ENCODE data around the gene THBS1.

THBS1 gene

DNA sequence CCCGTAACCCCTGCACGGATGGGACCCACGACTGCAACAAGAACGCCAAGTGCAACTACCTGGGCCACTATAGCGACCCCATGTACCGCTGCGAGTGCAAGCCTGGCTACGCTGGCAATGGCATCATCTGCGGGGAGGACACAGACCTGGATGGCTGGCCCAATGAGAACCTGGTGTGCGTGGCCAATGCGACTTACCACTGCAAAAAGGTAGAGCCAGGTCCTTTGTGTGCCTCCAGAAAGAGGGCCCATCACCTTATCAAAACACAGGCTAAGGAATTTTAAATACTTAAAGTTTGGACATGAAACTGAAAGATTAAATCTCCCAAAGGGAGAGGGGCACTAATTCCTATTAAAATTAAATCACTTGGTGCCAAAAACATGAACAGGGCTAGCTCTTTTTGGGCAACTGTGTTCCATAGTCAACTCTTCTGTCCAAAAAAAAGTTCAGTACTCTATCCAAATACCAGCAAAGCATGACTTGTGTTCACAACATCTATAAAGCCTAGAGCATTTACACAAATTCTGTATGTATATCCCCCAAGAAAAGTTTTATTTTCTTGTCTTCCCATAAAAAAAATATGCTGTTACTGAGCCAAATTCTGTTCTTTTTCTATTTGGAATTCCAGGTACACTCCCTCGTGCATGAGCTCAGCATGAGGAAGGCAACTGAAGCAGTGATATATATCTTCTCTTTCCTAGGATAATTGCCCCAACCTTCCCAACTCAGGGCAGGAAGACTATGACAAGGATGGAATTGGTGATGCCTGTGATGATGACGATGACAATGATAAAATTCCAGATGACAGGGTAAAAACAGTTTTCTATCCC lies 9.2 kb downstream of the THBS1 start:
- DNase-seq, result no peak

DNA sequence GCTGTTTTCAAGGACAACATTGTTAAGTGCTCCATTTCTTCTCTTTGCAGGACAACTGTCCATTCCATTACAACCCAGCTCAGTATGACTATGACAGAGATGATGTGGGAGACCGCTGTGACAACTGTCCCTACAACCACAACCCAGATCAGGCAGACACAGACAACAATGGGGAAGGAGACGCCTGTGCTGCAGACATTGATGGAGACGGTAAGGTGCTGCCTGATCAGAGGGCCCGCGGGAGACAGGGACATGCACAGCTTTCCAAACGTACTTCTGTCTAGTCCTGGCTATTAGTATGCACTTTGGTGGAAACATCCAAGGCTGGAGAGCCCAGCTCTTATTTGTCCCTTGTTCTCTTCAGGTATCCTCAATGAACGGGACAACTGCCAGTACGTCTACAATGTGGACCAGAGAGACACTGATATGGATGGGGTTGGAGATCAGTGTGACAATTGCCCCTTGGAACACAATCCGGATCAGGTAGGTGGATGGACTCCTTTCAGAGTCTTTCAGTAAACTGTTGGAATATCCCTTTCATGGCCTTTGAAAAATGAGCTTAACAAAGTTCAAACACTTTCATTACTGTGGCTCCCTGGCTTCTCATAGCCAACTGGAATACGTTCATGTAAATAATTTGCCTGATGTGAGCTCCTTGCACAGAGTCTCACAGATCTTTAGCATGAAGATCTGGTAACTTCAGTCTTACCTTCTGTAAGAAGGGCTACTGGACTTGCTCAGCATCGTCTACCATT lies 10.4 kb downstream of the THBS1 start:
- DNase-seq, result no peak

- no peak for DNase-seq
Observed at GRCh38 chr15:39591896-39592315, 11.0 kb downstream of the THBS1 start.

- DNase-seq, result no peak
Observed at GRCh38 chr15:39592500-39592899, 11.6 kb downstream of the THBS1 start.

- DNase-seq, result no peak
Observed at GRCh38 chr15:39593071-39593655, 12.3 kb downstream of the THBS1 start.

GRCh38 chr15:39593656-39594445 lies 13.0 kb downstream of the THBS1 start:
- DNase-seq, result peak; percentile 36

- DNase-seq, result no peak
Observed at GRCh38 chr15:39594446-39595337, 13.8 kb downstream of the THBS1 start.

GRCh38 chr15:39595338-39596221 lies 14.7 kb downstream of the THBS1 start:
- no peak for DNase-seq

GRCh38 chr15:39596358-39597051 lies 15.6 kb downstream of the THBS1 start:
- no peak for DNase-seq

GRCh38 chr15:39597336-39597735 lies 16.5 kb downstream of the THBS1 start:
- DNase-seq, result no peak

DNA sequence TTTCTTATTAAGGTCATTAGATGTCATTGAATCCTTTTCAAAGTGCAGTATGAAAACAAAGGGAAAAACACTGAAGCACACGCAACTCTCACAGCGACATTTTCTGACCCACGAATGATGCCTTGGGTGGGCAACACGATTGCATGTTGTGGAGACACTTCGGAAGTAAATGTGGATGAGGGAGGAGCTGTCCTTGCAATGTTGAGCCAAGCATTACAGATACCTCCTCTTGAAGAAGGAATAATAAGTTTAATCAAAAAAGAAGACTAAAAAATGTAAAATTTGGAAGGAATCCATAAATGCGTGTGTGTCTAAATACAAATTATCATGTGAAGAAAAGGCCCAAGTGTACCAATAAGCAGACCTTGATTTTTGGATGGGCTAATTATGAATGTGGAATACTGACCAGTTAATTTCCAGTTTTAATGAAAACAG lies 16.9 kb downstream of the THBS1 start:
- no peak for DNase-seq

- DNase-seq, result no peak
Observed at GRCh38 chr15:39598186-39598850, 17.4 kb downstream of the THBS1 start.

DNA sequence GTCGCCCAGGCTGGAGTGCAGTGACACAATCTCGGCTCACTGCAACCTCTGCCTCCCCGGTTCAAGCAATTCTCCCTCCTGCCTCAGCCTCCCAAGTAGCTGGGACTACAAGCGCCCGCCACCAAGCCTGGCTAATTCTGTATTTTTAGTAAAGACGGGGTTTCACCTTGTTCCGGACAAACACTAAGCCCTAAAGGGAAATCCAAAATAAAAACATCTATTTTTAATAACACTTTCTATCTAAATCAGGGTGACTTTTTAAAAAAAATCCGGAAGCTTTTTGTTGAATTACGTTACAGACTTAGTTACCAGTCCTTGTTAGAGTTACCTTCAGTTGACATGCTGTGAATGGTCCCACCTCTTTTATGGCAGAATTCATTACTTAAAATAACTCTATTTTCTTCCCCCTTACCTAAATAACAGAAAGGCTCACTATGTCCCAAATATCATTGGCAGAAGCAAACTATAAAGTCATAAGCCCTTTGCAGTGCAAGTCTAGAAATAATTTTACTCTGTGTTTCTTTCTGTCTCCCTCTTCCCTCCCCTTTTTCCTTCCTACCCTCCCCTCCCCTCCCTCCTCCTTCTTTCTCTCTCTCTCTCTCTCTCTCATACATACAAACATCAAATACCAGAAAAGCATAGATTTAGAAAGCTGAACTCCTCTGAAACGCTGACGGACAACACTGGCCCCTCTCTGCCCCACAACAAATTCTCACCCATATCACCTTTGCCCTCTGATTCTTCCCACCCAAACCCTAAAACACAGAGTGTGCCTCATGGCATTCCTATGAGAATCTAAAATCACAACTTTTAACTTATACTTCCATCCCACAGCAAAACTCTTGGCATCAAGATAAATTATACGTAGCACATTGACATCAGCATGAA lies 18.3 kb downstream of the THBS1 start:
- DNase-seq, result no peak

- no peak for DNase-seq
Observed at GRCh38 chr15:39599871-39600270, 19.0 kb downstream of the THBS1 start.

- DNase-seq, result no peak
Observed at GRCh38 chr15:39602143-39602542, 21.3 kb downstream of the THBS1 start.

DNA sequence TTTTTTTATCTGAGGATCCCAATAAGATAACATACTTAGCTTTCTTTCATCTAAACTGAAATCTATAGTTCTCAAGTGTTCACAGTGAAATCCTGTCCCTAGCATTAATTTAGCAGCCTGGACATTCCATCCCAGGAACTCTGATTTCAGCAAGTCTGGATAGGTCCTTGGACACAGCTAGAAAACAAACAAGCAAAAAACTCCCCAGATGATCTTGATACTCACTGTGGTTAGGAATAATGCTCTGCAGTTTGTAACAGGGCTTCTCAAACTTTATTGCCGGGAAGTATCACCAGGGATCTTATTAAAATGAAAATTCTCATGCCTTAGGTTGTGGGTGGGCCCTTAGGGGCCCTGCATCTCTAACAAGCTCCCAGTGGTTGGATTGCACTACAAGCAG lies 24.3 kb downstream of the THBS1 start:
- no peak for DNase-seq

GRCh38 chr15:39608185-39609139 lies 27.6 kb downstream of the THBS1 start:
- DNase-seq, result no peak

Measured in activated CD4-positive, alpha-beta T cell treated with anti-CD3 and anti-CD28 coated beads, Interleukin-2, amount 50 U/mL, for 16 hours (primary cell).